ENCODE data around the gene USP6NL.
"Not testable (repeated sequence)": the region's sequence is repeated elsewhere in the genome, so short reads cannot be mapped to it uniquely, and the experiment has no call there.

The USP6NL gene

GRCh38 chr10:11512596-11512995 lies 98.9 kb downstream of the USP6NL start:
- FAIRE-seq, result no peak

GRCh38 chr10:11511321-11511720 lies 100.1 kb downstream of the USP6NL start:
- FAIRE-seq, result no peak

GRCh38 chr10:11510736-11511135 lies 100.7 kb downstream of the USP6NL start:
- no peak for FAIRE-seq

- no peak for FAIRE-seq
These were observed 101.2 kb downstream of the USP6NL start for GRCh38 chr10:11510281-11510680.

DNA sequence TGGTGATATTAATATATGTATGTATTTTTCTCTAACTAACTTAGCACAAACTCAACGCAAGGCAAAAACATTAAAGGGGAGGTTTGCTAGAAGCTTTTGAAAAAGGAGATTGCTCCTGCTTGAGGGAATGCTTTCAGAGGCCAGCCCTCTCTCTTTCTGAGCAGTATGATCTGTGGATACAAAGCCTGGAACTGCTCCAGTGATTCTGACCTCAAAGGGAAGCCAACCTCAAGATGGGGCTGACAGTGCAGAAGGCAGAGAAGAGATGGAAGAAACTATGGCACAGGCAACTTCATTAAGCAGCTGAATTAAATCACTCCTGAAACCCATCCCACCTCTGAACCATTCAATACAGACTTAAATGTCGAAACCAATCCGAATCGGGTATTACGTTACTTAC lies 102.4 kb downstream of the USP6NL start:
- FAIRE-seq, result no peak

DNA sequence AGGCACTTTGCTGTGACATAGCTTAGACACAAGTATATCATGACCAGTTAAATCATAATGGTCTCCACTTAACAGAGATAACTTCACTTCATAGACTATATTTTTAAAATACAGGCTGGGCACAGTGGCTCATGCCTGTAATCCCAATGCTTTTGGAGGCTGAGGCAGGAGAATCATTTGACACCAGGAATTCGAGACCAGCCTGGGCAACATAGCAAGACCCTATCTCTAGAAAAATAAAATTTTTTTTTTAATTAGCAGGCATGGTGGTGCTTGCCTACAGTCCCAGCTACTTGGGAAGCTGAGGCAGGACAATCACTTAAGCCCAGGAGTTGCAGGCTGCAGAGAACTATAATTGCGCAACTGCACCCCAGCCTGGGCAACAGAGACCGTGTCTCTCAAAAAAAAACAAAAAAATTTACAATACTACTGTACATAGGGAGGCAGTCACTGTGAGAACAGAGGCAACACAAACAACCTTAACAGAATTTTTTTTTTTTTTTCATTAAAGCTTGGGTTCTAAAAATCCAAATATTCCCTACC lies 105.1 kb downstream of the USP6NL start:
- no peak for FAIRE-seq

GRCh38 chr10:11505639-11506038 lies 105.8 kb downstream of the USP6NL start:
- no peak for FAIRE-seq

- FAIRE-seq, result no peak
These were observed 106.7 kb downstream of the USP6NL start for GRCh38 chr10:11504566-11505285.

GRCh38 chr10:11501600-11501999 lies 109.8 kb downstream of the USP6NL start:
- FAIRE-seq, result no peak

DNA sequence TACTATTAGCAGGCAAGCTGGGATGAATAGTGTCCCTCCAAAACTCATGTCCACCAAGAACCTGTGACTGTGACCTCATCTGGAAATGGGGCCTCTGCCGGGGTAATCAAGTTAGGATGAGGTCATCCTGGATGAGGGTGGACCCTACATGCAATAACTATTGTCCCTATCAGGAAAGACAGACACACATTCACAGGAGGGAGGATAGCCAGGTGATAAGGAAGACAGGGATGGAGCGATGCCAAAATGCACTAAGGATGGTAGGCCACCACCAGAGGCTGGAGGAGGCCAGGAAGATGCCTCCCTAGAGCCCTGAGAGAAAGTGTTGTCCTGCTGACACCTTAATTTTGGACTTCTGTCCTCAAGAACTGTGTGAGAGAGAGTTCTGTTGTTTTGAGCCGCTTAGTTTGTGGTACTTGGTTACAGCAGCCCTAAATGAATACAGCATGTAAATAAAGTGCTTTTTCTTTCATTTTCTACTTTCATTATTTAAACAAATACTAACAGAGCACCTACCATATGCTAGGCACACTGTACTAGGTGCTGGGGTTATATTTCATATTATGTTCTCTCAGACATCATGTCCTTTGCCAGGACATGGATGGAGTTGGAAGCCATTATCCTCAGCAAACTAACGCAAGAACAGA lies 111.9 kb downstream of the USP6NL start:
- no peak for FAIRE-seq

DNA sequence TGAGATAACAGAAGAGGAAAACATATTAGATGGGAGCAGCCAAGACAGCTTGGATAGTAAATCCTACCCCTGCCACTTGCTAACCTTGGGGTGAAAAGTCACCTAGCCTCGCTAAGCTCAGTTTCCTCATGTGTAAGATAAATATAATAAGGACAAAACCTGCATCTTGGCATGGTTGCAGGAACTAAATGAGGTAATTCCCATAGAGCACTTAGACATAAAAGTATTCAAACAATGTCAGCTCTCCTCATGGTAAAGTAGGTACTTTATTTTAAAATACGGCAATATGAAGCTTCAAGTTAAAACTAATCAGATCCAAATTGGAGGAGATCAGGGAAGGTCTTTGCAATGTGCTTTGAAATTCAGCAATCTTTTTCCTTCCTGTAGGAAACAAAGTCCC lies 113.1 kb downstream of the USP6NL start:
- no peak for FAIRE-seq

DNA sequence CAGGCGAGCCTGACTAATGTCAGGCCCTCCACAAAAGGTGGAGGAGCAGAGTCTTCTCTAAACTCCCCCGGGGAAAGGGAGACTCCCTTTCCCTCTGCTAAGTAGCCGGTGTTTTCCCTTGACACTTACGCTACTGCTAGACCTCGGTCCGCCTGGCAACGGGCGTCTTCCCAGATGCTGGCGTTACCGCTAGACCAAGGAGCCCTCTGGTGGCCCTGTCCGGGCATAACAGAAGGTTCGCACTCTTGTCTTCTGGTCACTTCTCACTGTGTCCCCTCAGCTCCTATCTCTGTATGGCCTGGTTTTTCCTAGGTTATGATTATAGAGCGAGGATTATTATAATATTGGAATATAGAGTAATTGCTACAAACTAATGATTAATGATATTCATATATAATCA lies 116.5 kb downstream of the USP6NL start:
- FAIRE-seq, result not testable (repeated sequence)

DNA sequence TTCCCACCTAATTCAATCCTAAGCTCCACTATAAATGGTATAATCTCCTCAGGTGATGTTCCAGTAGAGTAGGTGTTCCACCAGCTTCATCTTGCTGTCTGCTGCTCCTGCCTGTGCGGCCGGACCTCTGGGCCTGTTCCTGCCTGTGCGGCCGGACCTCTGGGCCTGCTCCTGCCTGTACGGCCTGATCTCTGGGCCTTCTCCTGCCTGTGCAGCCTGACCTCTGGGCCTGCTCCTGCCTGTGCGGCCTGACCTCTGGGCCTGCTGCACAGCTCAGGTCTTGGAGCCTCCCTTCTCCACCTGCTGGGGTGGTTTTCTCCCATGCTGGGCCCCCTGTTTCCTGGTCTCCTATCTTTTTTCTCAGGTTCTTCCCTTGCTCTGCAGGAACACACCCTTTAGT lies 117.8 kb downstream of the USP6NL start:
- FAIRE-seq, result no peak

- FAIRE-seq, result no peak
These were observed 120.4 kb downstream of the USP6NL start for GRCh38 chr10:11491087-11491486.

DNA sequence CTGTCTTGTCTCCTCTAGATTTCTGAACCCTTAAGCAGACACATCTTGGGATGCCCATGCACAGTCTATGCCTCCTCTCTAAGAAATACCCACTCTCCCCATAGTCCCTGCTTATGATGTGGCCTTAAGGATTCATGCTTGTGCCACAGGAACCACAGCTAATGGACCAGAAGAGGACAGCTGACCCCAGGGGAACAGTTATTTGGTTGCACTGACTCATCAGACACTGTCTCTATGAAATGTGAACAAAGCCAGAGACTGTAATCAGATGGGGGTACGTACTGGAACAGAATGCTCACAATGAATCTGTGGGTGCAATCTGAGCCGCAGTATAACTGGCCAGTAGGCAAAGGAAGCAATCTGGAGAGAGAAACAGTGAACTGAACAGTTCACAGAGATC lies 121.9 kb downstream of the USP6NL start:
- FAIRE-seq, result no peak

GRCh38 chr10:11488126-11488525 lies 123.3 kb downstream of the USP6NL start:
- no peak for FAIRE-seq

GRCh38 chr10:11483201-11484148 lies 128.0 kb downstream of the USP6NL start:
- no peak for FAIRE-seq

DNA sequence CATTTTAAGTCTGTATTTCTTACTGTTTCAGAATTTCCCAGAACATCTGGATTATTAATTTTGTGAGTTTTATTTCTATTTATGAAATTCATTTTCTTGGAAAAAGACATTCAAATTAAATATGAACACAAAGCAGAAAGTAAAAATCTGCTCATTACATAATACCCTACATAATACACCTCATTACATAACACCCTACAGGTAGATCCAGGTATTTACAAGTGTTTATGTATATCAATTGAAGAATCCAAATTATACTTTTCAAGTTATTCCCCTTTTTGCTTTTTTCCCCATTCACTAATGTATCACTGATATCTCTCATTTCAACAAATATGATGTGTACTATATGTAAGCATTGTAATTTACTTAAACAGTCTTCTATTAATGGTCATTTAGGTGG lies 129.1 kb downstream of the USP6NL start:
- FAIRE-seq, result no peak

DNA sequence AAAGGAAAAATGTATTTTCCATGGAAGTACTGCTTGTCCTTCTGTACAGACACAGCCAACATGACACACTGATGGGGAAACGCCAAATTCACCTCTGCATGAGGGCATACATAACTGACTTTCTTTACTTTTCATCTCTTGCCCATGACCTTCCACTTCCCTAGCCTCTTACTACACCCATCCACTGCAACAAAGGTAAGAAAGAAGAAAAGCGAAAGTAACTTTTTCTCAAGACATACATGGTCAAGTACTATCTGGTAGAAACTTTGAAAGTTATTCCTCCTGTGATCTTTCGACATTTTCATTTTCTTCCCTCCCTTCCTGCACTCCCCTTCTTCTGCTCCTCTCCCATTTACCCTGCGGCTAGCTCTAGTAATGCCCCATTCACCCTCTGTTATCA lies 130.8 kb downstream of the USP6NL start:
- FAIRE-seq, result no peak

DNA sequence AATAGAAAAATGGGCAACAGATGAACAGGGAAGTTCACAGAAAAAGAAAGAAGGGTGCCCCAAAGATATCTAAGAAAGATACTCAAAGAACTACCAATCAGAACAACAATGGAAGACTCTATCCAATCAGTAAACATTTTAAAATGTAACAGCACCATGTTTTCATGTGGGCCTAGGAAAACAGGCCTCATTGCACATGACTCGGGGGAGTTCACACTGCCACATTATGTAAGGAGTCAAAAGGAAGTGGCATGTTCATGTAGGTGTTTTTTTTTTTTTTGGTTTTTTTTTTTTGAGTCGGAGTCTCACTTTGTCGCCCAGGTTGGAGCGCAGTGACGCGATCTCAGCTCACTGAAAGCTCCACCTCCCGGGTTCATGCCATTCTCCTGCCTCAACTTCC lies 132.2 kb downstream of the USP6NL start:
- FAIRE-seq, result no peak

DNA sequence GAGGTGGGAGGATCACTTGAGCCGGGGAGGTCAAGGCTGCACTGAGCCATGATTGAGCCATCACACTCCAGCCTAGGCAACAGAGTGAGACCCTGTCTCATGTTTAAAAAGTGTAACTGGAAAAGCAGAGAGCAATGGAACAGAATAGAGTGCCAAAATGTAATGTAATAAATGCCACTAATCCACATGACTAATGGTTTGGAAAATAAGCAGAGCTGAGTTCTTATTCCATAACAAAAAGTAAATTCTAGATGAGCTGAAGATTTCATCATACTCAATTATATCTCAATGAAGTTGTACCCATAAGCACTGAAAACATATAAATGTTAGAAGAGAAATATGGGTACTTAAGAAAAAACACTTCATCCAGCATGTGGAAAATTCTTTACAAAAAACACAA lies 132.6 kb downstream of the USP6NL start:
- FAIRE-seq, result no peak

DNA sequence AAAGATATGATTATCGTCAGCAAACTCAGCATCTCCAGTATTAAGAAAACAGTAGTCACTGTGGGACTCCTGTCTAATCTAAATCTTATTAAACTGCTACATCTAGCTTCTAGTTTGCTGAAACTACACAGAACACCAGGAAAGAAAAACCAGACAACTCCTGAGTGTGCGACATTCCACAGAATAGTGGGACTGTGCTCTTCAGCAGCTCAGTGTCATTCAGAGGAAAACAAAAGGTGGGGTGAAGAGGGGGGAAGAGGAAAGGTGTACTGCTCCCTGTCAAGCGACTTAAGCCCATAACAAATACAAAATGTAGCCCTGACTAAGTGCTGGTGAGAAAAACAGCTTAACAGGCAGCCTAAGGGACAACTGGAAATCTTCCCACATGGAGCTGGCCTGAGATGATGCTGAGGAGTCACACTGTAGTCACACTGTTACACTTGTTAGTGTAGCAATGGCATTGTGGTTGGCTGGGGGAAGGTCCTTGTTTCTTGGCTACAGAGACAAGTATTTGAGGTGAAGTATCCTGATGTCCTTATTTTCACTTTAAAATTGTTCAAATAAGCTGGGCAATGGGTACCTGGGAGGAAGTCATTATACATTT lies 135.5 kb downstream of the USP6NL start:
- no peak for FAIRE-seq

Data from endometrium (tissue), 2 donors.